H1 (cell line): Measurements from ENCODE around the gene ADPGK. TPM values are rescaled to one million over a fixed set of nuclear protein-coding genes. Genes with fewer than 3 reads are reported as not detected.

Experiments
- CHD2 ChIP-seq: IDR thresholded peaks from 2 replicates; pipeline ENCODE4 v1.6.1; 2012; ENCODE audit warnings: low read length, improper control_type of control experiment
- GABPA ChIP-seq: IDR thresholded peaks from 2 replicates; pipeline ENCODE4 v1.6.1; 2011; ENCODE audit warnings: mild to moderate bottlenecking, low read length, moderate library complexity, borderline replicate concordance; ENCODE audit not compliant: insufficient read depth
- KDM1A ChIP-seq: fragments of 200-600, 300-600 bp; sonication (generic); IDR thresholded peaks from 2 replicates; pipeline ENCODE4 v1.7.1; 2016; ENCODE audit warnings: mild to moderate bottlenecking, low read length, borderline replicate concordance
- KDM4A ChIP-seq: IDR thresholded peaks from one replicate; pipeline ENCODE4 v1.7.1; 2012; ENCODE audit warnings: low read depth, mild to moderate bottlenecking, moderate library complexity, low read length, inconsistent platforms; ENCODE audit not compliant: severe bottlenecking
- KDM5A ChIP-seq: fragments of 200-600 bp; IDR thresholded peaks from 2 replicates; pipeline ENCODE4 v1.7.1; 2012; ENCODE audit warnings: mild to moderate bottlenecking, low read length, inconsistent platforms, mixed read lengths
- NRF1 ChIP-seq: IDR thresholded peaks from 2 replicates; pipeline ENCODE4 v1.6.1; 2011; ENCODE audit warnings: mild to moderate bottlenecking, low read depth, low read length, improper control_type of control experiment
- PHF8 ChIP-seq: fragments of 200-600 bp; sonication (generic); conservative IDR thresholded peaks from 2 replicates; pipeline ENCODE4 v1.7.1; 2012; ENCODE audit warnings: low read depth, mild to moderate bottlenecking, inconsistent platforms, low read length, moderate library complexity
- RAD21 ChIP-seq, 2 experiments: IDR thresholded peaks in 1 of 2; conservative IDR thresholded peaks in 1 of 2; 2 replicates each; pipeline ENCODE4 v1.6.1; 2011; ENCODE audit warnings: low read depth in 2 of 2, low read length in 2 of 2, improper control_type of control experiment in 1 of 2, inconsistent platforms in 1 of 2, mild to moderate bottlenecking in 1 of 2, moderate library complexity in 1 of 2
- RFX5 ChIP-seq: IDR thresholded peaks from 2 replicates; pipeline ENCODE4 v1.6.1; 2011; ENCODE audit warnings: low read depth, low read length, improper control_type of control experiment, borderline replicate concordance
- SRF ChIP-seq: IDR thresholded peaks from 2 replicates; pipeline ENCODE4 v1.6.1; 2011; ENCODE audit warnings: mild to moderate bottlenecking, low read depth, low read length, moderate library complexity
- SUZ12 ChIP-seq: fragments of 200-600 bp; sonication (generic); IDR thresholded peaks from 2 replicates; pipeline ENCODE4 v1.6.1; 2012; ENCODE audit warnings: mild to moderate bottlenecking, inconsistent platforms, low read length, moderate library complexity, mixed read lengths
- TBP ChIP-seq: IDR thresholded peaks from 2 replicates; pipeline ENCODE4 v1.6.1; 2011; ENCODE audit warnings: low read depth, low read length, improper control_type of control experiment
- polyA plus RNA-seq, 7 experiments: library from polyadenylated mRNA; depleted of rRNA in 3 of 7; stranded (reverse) in 5 of 7; unstranded in 2 of 7; fragments of >200 nt in 5 of 7; fragments of 200-250 nt in 2 of 7; gene quantifications; 1 replicate in 5 of 7; 2 replicates in 1 of 7; 4 replicates in 1 of 7; pipeline versions ENCODE4 v1.2.1 to v1.2.3, GENCODE V29; 2011 to 2013; ENCODE audit warnings: missing spikeins in 2 of 7, mixed read lengths in 2 of 7
- total RNA-seq: library from RNA; stranded (reverse); fragmentation: NEBNext Ultra II Directional; extraction: Animal tissue kit (Norgen Biotek cat#: 25700); gene quantifications from 2 replicates; pipeline ENCODE4 v1.2.1, GENCODE V29; 2021

ADPGK gene
- total and polyA plus RNA-seq, 2 of the 8 experiments (the other 6 are each of a cell fraction or from before 2014, with no cell fraction given): 32.2 to 38.2 TPM

DNA sequence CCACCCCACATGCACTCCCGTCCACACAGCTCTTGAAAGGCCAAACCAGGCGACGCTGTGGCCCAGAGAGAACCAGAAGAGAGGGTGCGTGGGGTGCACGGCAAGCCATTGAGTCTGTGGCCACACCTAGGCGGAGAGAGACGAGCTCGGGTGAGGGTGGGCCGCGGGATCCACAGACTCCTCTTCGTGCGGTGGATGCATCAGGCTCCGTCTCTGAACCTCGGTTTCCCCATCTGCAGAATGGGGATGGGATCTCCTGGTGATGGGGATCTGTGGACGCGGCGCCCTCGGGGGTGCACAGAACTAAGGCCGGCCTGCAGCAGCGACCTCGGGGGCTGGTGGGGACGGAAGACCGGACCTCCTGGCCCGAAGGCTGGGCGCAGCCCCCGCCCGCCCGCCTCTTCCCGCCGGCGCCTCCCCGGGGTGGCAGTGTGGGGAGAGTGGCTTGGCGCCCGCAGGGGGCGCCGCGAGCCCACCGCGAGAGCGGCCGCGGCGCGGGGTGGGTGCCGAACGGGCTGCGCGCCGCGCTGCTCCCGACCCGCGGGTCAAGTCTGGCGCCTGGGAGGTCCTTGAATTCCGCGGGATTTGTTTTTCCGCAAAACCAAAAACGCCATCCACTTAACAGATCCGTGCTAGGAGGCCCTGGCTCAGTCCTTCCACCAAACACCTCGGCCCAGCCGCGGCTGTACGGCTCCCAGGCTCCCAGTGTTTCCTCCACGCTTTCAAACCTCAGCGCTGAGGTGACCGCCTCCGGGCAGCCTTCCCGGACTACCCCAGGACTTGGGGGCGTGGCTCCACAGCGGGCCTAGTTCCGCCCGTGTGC, 13.2 kb upstream of the ADPGK start (continued):
- TF ChIP-seq RFX5 (no peak), GABPA (no peak), TBP (no peak), CHD2 (no peak), RAD21 (IDR thresholded peaks at IDR 0.05 in 1 of 2, conservative IDR thresholded peaks at IDR 0.05 in 1 of 2; ENCODE audit: low read depth in 2 of 2, low read length in 2 of 2) (peak; percentile 54 to 86), KDM5A (no peak), PHF8 (0 out of 2 replicates have a peak, but pooled peaks have one; percentile 7), SUZ12 (no peak), KDM4A (peak; percentile 83), SRF (no peak), KDM1A (peak; percentile 94), NRF1 (no peak)
